WTC11 (cell line): ENCODE results near the gene CAPN2.

Experiments
- CBFB ChIP-seq: sonication (generic); formaldehyde crosslinking; IDR thresholded peaks from 2 replicates; pipeline ENCODE4 v1.8.1; 2022; ENCODE audit warnings: mild to moderate bottlenecking, low read depth, missing genetic modification reagents
- ETV6 ChIP-seq: sonication (generic); formaldehyde crosslinking; IDR thresholded peaks from 2 replicates; pipeline ENCODE4 v1.8.1; 2022; ENCODE audit warnings: mild to moderate bottlenecking, missing genetic modification reagents
- JAZF1 ChIP-seq: fragments of 250-450 bp; sonication (Bioruptor Pico); IDR thresholded peaks from 2 replicates; pipeline ENCODE4 v1.9.0; 2021; ENCODE audit warnings: moderate library complexity, mild to moderate bottlenecking, inconsistent platforms
- JUN ChIP-seq: sonication (generic); formaldehyde crosslinking; IDR thresholded peaks from 2 replicates; pipeline ENCODE4 v1.8.0; 2023; ENCODE audit warnings: mild to moderate bottlenecking, missing genetic modification reagents
- NFE2L1 ChIP-seq: sonication (generic); formaldehyde crosslinking; IDR thresholded peaks from 2 replicates; pipeline ENCODE4 v1.8.1; 2023; ENCODE audit warnings: missing genetic modification reagents
- PRDM15 ChIP-seq: sonication (generic); formaldehyde crosslinking; IDR thresholded peaks from 2 replicates; pipeline ENCODE4 v1.8.0; 2022; ENCODE audit warnings: missing genetic modification reagents
- SP1 ChIP-seq: sonication (generic); formaldehyde crosslinking; conservative IDR thresholded peaks from 2 replicates; pipeline ENCODE4 v1.8.1; 2022; ENCODE audit warnings: missing genetic modification reagents
- ZNF317 ChIP-seq: sonication (generic); formaldehyde crosslinking; IDR thresholded peaks from 2 replicates; pipeline ENCODE4 v1.8.1; 2023; ENCODE audit warnings: low read depth, mild to moderate bottlenecking, moderate library complexity, missing genetic modification reagents, borderline replicate concordance
- TF ChIP-seq, protein P1 (sequence below): sonication (generic); formaldehyde crosslinking; IDR thresholded peaks from 2 replicates; pipeline ENCODE4 v1.8.0; 2022; ENCODE audit warnings: mild to moderate bottlenecking, missing genetic modification reagents
- TF ChIP-seq, protein P2 (sequence below): fragments of 200-600 bp; IDR thresholded peaks from 2 replicates; pipeline ENCODE4 v1.8.0; 2022; ENCODE audit warnings: antibody characterized with exemption
- TF ChIP-seq, protein P3 (sequence below): sonication (generic); formaldehyde crosslinking; IDR thresholded peaks from 2 replicates; pipeline ENCODE4 v1.8.1; 2022; ENCODE audit warnings: low read depth, mild to moderate bottlenecking, moderate library complexity, missing genetic modification reagents, borderline replicate concordance
- TF ChIP-seq, protein P4 (sequence below): sonication (generic); formaldehyde crosslinking; IDR thresholded peaks from 2 replicates; pipeline ENCODE4 v1.8.1; 2023; ENCODE audit warnings: mild to moderate bottlenecking, moderate library complexity, missing genetic modification reagents
- TF ChIP-seq, protein P5 (sequence below): fragments of 250-450 bp; sonication (Bioruptor Pico); conservative IDR thresholded peaks from 2 replicates; pipeline ENCODE4 v1.9.0; 2021; ENCODE audit warnings: mild to moderate bottlenecking
- TF ChIP-seq, protein P6 (sequence below): sonication (generic); formaldehyde crosslinking; IDR thresholded peaks from 2 replicates; pipeline ENCODE4 v1.8.0; 2022; ENCODE audit warnings: mild to moderate bottlenecking, missing genetic modification reagents

- TF ChIP-seq, protein P1, sequence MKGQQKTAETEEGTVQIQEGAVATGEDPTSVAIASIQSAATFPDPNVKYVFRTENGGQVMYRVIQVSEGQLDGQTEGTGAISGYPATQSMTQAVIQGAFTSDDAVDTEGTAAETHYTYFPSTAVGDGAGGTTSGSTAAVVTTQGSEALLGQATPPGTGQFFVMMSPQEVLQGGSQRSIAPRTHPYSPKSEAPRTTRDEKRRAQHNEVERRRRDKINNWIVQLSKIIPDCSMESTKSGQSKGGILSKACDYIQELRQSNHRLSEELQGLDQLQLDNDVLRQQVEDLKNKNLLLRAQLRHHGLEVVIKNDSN (CRISPR knock-in tag) = no peak
- no peak for TF ChIP-seq PRDM15
- TF ChIP-seq, protein P2, sequence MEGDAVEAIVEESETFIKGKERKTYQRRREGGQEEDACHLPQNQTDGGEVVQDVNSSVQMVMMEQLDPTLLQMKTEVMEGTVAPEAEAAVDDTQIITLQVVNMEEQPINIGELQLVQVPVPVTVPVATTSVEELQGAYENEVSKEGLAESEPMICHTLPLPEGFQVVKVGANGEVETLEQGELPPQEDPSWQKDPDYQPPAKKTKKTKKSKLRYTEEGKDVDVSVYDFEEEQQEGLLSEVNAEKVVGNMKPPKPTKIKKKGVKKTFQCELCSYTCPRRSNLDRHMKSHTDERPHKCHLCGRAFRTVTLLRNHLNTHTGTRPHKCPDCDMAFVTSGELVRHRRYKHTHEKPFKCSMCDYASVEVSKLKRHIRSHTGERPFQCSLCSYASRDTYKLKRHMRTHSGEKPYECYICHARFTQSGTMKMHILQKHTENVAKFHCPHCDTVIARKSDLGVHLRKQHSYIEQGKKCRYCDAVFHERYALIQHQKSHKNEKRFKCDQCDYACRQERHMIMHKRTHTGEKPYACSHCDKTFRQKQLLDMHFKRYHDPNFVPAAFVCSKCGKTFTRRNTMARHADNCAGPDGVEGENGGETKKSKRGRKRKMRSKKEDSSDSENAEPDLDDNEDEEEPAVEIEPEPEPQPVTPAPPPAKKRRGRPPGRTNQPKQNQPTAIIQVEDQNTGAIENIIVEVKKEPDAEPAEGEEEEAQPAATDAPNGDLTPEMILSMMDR = no peak
- TF ChIP-seq JUN (CRISPR knock-in tag) = no peak
- TF ChIP-seq JAZF1 = no peak
- TF ChIP-seq, protein P3, sequence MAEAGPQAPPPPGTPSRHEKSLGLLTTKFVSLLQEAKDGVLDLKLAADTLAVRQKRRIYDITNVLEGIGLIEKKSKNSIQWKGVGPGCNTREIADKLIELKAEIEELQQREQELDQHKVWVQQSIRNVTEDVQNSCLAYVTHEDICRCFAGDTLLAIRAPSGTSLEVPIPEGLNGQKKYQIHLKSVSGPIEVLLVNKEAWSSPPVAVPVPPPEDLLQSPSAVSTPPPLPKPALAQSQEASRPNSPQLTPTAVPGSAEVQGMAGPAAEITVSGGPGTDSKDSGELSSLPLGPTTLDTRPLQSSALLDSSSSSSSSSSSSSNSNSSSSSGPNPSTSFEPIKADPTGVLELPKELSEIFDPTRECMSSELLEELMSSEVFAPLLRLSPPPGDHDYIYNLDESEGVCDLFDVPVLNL (CRISPR knock-in tag) = no peak
- TF ChIP-seq, protein P4, sequence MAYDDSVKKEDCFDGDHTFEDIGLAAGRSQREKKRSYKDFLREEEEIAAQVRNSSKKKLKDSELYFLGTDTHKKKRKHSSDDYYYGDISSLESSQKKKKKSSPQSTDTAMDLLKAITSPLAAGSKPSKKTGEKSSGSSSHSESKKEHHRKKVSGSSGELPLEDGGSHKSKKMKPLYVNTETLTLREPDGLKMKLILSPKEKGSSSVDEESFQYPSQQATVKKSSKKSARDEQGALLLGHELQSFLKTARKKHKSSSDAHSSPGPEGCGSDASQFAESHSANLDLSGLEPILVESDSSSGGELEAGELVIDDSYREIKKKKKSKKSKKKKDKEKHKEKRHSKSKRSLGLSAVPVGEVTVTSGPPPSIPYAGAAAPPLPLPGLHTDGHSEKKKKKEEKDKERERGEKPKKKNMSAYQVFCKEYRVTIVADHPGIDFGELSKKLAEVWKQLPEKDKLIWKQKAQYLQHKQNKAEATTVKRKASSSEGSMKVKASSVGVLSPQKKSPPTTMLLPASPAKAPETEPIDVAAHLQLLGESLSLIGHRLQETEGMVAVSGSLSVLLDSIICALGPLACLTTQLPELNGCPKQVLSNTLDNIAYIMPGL (CRISPR knock-in tag) = no peak
- TF ChIP-seq SP1 = no peak
- TF ChIP-seq ZNF317 (CRISPR knock-in tag) = no peak
- TF ChIP-seq, protein P5, sequence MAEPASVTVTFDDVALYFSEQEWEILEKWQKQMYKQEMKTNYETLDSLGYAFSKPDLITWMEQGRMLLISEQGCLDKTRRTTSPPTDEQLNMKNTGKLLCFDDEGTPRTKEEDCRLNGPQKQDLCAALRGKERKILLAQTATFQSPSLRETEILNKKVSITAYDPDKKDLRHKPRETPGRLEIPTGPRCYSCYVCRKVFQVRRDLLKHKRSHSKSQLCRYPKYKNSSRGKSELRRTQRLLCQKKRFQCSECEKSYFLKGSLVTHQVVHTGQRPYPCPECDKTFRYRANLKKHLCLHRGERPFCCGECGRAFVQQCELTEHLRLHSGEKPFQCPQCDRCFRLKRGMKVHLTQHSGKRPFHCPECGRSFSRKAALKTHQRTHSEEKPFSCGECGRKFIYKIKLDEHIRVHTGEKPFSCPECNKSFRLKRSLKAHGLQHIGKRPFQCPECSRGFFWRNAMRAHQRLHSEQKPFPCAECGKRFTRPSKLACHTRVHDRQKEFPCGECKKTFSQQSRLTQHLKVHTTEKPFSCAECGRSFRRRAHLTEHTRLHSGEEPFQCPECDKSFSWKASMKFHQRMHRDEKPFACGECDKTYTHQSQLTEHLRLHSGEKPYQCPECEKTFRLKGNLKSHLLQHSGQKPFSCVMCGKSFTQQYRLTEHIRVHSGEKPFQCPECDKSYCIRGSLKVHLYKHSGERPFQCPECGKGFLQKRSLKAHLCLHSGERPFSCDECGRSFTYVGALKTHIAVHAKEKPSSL (CRISPR knock-in tag) = no peak
- TF ChIP-seq CBFB (CRISPR knock-in tag) = no peak
- TF ChIP-seq ETV6 = no peak
- no peak for TF ChIP-seq NFE2L1 (CRISPR knock-in tag)
- TF ChIP-seq, protein P6, sequence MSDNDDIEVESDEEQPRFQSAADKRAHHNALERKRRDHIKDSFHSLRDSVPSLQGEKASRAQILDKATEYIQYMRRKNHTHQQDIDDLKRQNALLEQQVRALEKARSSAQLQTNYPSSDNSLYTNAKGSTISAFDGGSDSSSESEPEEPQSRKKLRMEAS (CRISPR knock-in tag) = no peak
Measured at GRCh38 chr1:223776826-223777454, 64.6 kb downstream of the CAPN2 start.
